RPMI8226 (cell line): ENCODE measurements around the gene TSPAN4.

Experiments used
- DNase-seq: peaks from one replicate; pipeline ENCODE4 v3.0.0-alpha.2; 2015

TSPAN4 gene

DNA sequence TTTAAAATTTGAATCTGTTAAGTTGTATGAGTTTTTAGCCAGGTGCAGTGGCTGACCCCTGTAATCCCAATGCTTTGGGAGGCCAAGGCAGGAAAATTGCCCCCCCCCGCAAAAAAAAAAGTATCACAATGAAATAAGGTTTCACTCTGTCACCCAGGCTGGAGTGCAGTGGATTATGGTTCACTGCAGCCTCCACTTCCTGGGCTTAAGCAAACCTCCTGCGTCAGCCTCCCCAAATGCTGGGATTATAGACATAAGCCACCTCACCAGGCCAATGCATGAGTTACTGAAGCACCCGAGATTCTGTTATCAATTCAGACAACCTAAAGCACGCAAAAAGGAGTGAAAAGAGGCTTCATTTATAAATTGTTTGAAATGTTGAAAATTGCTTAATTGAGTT, 70.4 kb downstream of the TSPAN4 start:
- DNase-seq, result no peak

DNA sequence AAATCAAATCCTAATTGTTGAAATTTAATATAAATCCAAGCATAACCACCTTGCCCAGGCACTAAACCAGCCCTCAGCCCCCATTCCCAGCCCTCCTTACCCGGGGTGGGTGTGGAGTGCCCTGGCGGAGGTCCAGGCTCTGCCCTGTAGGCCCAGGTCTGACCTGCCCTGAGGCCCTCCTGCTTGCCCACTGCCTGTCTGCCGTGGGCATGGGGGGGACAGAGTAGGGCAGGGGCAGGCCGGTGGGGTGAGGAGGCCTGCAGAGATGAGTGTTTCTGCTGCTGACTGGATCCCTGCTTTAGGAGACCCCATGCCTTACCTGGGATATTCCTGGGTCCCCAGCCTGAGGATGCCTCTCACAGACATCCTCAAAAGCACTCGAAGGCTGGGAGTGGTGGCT, 71.6 kb downstream of the TSPAN4 start:
- DNase-seq, result no peak

DNA sequence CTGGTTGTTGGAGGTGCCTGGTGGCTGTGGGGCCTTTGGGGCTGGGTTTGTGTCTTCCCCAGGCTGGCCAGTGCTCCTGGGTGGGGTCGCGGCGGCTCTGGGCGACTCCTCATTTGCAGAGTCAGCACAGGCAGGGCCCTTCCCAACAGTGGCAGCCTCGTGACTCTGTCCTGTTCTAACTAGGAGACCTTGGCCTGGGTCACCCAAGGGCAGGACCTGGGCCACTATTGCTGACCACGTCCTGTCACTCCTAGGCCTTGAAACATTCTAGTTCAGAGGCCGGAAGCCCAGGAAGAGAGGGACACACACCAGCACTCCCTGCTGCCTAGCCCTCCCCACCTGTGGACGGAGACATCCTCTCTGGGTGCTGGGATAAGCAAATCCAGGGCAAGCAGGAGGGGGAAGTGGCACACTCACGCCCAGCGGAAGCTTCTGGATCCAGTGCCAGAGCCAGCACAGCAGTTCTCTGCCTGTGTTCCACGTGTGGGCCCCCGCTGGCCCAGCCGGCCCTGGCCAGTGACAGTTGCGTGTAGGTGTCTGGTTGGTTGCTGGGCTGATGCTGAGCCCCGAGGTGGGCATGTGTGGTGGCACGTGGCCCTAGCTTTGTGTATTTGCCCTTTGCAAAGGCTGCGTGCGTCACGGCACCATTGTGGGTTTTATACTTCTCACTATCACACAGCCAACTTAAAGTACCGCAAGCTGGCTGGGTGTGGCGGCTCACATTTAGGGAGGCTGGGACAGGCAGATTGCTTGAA, 72.3 kb downstream of the TSPAN4 start:
- DNase-seq, result no peak
